Activated CD4-positive, CD25-positive, alpha-beta regulatory T cell treated with anti-CD3 and anti-CD28 coated beads, Interleukin-2, amount 50 U/mL, for 16 hours (primary cell): ENCODE data around the gene SMYD3.

Source experiments
- DNase-seq: peaks from one replicate; pipeline ENCODE4 v3.0.0-alpha.2; 2020; ENCODE audit warnings: low read depth, low spot score

SMYD3 gene

DNA sequence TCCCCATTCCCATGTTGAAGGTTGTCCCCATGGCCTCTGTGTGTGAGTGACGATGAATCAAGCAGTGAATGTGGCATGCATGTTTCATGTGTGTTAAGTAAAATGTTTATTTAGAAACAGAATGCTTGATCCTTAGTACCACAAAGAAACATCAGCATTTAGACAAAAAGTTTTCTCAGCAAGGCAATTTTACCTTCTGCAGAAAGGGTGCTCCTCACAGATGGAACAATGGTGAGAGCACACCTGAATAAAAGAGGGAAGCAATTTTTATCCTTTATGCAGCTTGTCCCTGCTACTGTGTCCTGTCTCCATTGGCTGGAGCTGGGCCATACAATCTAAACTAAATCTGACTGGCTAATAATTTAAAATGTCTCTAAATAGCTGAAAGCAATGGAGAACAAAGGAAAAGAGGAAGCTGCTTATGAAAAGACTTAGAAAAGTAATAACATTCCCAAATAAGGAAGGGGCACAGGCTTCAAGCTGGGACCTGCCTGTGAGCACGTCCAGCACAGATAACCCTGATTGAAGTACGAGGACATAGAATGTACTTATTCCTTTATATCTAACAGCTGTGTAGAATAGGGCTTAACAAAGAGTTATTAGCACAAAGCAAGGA, 8.4 kb upstream of the SMYD3 start:
- no peak for DNase-seq

DNA sequence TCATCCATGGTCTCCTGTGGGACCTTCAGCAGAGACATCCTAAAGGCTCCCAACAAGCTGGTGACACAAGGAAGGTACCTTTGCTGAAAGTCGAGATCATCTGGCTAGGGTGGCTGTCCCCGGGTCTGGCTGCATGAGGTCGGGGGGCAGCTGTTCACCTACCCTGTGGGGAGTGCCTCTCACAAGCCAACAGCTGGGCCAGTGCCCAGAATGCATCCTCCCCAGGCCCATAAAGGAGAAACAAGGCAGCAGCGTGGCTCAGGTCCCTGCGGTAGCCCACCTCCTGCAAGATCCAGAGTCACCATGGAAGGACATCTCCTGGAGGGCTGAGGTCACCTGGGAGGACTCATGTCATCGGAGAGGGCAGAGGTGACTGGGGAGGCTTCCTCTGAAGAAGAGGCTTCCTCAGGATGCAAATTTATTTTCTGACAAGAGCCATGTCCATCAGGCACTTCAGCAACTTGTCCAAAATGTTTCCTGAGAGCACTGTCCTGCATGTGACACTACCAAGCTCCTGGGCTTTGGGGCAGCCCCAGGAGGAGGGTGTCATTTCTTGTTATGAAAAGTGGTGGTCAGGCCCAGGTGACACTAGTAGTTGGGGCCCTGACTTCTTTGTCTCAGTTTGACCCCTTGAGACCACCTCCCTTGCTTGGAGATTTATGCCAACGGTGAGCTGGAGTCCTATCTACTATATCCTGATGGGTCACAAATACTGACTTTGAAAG, 6.7 kb upstream of the SMYD3 start:
- DNase-seq: no peak

DNA sequence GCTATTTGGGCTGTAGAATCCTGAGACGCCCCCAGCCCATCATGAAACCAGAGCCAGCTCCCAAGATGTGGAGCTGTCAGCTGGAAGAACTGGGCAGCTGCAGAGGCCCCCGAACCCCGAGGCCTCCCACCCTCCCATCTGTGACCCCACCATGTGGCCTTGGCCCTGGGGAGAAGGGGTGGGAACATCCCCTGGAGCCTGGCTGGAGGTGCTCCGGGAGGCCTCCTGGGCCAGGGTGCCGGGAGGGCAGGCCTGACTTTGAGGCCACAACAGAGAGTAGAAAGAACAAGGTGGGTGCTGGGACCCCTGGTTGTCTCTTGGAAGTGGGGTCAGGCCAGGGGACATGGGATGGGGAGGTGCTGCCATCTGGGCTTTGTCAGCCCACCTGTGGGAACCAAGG, 6.0 kb upstream of the SMYD3 start:
- DNase-seq: no peak

DNA sequence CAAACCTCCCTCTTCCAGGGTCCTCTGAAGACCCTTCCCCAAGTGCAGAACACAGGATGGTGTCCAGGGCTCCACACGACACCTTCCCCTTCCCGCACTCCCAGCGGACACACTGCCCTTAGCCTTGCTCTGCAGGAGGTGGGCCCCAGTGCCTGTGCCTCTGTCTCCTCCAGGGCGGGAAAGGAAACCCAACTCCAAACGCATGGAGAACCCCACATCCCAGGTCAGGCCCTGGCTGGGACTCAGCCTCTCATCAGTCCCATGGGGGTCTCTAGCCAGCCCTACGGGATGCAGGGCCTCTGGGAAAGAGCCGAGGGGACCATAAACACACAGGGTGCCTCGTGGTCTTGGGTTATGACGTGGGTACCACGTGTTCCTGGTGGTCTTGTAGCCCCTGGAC, 5.6 kb upstream of the SMYD3 start:
- DNase-seq: no peak

DNA sequence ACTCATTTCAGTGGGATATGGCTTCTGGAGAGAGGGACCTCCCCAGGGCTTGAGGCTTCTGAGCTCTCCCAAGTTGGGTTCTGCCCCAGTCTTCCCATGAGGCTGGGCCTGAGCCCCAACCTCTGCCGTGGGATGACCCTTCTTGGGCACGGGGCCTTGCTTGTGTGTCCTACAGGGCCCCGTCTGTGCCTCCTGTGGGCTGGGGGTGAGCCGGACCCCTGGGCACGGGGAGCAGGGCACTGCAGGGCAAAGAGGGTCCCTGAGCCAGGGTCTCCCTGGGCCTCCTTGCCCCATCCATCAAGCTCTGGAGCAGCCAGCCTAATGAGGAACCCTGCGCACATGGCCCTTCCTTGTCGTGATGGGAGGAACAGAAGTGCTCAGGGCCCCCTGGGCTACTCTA, 5.2 kb upstream of the SMYD3 start:
- DNase-seq: no peak

- no peak for DNase-seq
Observed at GRCh38 chr1:246511203-246511602, 4.1 kb upstream of the SMYD3 start.

DNA sequence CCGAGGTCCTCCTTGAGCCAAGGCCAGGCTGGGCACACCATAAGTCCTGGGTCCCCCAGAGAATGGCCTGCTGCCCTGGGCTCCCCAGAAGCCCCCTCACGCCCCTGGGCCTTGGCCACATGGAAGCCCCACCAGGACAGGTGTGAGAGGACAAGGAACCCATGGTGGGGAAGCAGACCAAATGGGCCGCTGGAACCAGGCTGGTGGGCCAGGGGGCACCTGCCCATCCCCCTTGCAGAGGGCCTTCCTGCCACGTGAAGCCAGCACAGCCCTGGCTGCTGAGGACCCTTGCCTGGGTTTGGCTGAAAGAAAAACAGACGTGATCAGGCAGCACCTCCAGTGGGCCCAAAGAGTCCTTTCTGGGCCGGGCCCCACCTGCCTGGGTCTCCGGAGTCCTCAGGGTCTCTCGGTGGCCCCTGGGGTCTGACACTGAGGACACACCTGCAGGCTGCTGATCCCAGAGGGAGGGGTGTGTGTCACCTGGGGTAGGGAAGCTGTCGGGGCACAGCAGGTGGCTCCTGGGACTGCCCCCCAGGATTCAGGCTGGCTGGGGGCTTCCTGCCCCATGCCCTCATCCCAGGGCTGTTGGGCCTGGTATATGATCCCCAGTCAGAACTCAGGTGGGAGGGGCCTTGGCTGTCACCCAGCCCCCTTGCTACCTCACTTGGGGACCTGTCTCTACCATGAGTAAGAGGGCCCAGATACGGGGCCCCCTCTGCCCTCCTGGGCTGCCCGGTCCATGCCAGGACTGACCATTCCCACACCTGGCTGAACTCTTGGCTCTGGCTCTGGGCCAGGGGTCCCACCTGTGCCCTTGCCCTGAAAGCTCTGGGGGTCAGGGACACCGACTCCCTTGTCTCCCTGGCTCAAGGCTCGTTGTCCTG, 3.3 kb upstream of the SMYD3 start:
- DNase-seq: no peak

DNA sequence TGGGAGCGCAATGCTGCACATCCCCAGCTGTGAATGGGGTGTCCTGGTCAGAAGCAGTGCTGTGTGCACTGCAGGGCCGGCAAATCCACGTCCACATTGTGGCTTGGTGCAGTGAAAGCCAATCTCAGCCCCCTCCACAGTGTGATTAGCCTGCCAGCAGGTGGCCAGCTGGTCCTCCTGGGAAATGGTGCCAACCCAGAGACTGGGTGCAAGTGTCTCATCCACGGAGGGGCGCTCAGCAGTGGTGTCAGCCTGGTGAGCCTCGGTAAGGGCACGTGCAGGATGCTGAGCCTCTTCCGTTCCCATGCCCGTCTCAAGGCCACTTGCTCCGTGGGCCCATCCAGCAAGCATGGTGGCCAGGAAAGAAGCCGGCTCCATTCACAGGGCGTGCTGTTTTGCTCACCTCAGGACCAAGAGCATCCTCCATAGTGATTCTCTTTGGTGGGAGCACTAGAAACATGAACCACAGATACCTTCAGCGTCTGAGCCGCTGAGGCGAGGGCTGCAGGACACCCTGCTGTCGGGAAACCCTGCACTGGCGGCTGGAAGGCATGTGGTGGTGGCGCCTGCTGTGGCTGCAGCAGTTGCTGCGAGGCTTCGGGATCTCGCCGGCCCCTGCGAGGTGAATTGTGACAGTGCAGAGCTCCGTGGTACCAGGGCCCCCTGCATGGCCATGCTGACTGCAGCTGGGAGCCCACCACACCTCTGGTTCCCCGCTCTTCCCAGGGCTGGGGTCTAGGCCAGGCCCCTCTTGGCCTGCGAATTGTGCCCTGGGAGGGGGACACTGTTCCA, 2.0 kb upstream of the SMYD3 start:
- no peak for DNase-seq

DNA sequence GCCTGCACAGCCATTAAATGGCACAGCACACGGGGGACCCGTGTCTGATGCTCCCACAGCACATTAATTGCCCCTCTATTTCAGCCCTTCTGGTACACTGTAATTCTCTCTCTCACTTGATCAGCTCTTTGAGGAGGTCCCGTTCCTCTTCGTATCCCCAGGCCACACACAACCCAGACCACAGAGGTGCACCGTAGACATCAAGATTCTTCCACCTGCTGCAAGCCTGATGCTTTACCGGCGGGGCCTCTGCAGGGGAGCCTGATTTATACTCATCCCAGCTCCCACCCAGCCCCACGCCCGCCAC, 759 bp downstream of the SMYD3 start:
- no peak for DNase-seq

DNA sequence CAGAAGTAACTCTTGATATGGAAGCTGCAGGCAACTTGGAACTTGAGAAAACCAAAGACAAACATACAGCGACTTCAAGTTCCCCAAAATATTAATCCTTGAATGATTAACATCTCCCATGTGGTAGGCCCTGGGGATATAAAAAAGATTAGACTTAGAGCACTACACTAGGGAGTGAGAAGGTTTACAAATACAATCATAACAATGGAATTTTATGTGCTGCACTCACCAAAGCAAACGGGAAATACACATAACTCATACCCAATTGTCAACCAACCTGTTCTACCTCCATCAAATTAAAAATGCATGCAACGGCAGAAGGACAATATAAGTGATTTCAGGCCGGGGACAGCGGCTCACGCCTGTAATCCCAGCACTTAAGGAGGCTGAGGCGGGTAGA, 3.7 kb downstream of the SMYD3 start:
- DNase-seq: no peak

DNA sequence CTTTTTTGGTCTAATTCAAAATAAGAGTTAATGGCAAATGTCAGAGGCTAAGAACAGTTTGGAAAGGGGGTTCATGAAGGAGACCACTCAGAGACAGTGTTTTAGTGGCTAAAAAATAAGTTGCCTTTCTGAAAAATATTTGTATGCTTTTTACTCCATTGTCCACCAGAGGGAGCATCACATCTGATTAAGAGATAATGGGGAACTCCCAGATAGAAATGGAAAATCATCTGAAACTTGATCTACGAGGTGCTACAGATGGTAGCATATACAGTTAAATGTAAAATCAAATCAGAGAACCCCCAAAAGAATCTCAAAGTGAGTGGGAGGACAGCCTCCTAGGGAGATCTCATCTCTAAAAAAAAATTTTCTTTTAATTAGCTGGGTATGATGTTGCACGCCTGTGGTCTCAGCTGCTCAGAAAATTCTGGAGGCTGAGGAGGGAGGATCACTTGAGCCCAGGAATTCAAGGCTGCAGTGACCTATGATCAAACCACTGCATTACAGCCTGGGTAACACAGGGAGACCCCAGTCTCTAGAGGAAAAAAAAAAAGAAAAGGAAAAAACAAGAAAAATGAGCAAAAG, 9.7 kb downstream of the SMYD3 start:
- DNase-seq: peak; percentile 18

- DNase-seq: no peak
Observed at GRCh38 chr1:246492611-246493245, 14.4 kb downstream of the SMYD3 start.

- DNase-seq: no peak
Observed at GRCh38 chr1:246491551-246492053, 15.5 kb downstream of the SMYD3 start.

DNA sequence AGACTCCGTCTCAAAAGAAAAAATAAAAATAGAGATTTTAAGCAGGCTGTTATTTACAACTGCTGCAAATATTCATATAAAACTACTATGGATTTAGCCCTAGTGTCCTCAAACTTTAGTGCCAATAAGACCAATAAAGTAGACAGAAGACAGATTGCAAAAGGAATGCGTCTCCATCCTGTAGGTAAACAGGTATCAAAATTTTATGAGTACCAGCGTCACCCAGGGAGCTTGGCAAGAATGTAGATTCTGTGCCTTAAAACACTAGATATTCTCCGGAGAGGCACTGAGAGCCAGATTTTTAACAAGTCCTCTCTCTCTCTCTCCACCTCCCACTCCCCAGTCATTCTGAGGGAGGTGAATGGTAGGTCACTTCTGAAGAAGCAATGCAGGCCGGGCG, 18.4 kb downstream of the SMYD3 start:
- no peak for DNase-seq

GRCh38 chr1:246483569-246483933, 23.5 kb downstream of the SMYD3 start:
- DNase-seq: no peak

DNA sequence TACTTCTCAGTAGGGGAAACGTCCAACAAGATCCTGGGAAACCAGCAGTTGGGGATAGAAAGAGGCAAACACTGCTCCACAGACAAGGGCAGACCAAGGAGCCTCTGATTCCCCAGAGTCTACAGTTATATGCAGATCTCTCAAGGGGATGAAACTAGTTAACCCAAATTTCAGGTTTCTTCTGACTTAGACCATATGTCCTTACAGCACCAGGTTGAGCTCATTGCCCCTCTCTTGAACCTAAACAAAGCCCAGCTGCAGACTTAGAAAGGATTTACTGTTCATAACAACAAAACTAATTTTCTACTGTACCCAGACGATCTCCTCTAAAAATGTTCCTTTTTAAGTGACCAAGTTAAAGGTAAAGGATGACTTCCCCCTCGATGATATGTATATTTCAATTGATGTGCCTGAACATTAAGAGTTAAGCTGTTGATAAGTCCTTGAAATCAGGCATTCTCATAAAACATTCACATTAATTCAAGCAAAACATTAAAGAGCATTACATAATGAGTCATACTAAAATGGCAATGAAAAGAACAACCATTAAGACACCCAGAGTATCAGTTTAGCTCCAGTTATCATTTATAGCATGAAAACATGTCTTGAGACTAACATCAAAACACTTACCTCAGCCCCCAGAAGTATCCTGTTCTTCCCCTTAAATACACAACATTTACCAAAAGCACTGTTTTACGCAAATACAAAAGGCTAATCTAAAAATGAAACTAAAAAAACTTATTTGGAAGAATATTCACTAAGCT, 24.1 kb downstream of the SMYD3 start:
- DNase-seq: no peak

GRCh38 chr1:246479061-246479460, 28.0 kb downstream of the SMYD3 start:
- DNase-seq: no peak

GRCh38 chr1:246477634-246478033, 29.4 kb downstream of the SMYD3 start:
- DNase-seq: no peak

GRCh38 chr1:246476771-246477170, 30.3 kb downstream of the SMYD3 start:
- DNase-seq: no peak

GRCh38 chr1:246471688-246472087, 35.4 kb downstream of the SMYD3 start:
- no peak for DNase-seq
